ENCODE measurements around the gene TARP.

TARP gene

GRCh38 chr7:38273286-38273995 is at the start of gene TARP:
Gene TARP (minus strand): TSS chr7:38273636.
- DNase-seq (ENCODE audit: low read depth), result no peak

DNA sequence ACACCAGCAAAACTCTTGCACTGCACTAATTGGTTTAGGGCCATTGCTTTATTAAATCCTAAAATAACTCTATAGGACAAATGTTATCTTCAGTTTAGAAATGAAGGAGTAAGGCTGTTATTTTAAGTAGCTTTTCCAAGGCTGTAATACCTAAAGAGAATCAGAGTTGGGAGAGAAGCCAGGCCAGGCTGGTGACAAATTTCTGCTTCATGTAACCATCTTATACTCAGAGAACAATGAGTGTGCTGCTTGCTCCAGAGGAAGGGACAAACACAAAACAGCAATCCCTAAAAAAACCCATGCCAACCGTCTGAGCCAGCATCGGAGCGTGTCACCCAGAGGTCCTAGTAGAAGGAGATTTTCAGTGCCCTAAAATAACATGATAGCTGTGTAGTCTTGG is 49.7 kb upstream of the TARP start:
- DNase-seq (ENCODE audit: low read depth), result no peak

- no peak for DNase-seq (ENCODE audit: low read depth)
Measured at GRCh38 chr7:38322461-38322860, 49.0 kb upstream of the TARP start.

DNA sequence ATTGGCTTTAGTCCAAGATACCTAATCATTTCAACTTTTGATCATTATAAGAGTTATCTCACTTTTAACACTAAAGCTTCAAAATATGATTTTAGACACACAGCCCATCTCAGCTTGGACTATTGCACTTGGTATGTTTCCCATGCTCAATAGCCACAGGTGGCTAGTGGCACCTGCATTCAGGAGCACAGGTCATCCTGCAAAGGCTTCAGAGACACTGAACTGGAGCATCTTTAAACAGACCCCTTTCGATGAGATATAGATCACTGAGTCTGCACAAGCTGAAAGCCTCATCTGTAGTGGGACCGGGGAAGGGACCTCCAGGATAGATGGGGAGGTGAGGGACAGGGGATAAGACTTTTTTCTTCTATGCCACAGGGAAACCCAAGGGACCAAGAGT is 48.5 kb upstream of the TARP start:
- no peak for DNase-seq (ENCODE audit: low read depth)

DNA sequence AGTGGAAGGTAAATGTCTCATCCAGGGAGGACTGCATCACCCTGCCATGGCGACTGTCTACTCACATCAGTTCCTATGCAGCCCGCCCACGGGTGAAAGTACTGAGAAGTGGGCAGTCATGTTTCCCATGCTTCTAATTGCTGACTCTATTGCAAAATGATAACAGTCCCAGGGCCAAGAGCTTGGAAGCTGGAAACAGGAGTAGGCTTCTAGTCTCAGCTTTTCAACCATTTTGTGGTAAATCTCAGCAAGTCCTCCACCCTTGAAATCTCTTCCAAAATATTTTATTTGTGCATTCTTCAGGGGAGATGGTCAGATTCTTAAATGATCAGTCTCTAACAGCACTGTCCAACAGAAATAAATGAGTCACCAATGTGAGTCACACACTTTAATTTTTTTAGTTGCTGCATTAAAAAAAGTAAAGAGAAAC is 48.1 kb upstream of the TARP start:
- no peak for DNase-seq (ENCODE audit: low read depth)

DNA sequence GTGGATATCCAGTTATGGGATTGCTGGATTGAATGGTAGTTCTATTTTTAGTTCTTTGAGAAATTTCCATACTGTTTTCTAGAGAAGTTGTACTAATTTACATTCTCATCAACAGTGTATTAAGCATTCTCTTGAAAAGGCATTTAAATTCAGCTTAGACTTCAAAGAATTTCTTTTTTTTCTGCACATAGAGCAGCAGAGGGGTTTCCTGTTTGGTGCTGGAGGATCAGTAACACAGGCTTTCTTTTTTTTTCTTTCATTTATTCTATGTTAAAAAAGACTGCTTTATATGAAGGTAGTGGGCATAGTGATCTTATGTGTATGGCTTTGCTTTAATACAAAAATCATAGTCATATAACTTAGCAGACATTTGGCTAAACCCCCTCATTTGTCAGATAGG is 47.6 kb upstream of the TARP start:
- no peak for DNase-seq (ENCODE audit: low read depth)

DNA sequence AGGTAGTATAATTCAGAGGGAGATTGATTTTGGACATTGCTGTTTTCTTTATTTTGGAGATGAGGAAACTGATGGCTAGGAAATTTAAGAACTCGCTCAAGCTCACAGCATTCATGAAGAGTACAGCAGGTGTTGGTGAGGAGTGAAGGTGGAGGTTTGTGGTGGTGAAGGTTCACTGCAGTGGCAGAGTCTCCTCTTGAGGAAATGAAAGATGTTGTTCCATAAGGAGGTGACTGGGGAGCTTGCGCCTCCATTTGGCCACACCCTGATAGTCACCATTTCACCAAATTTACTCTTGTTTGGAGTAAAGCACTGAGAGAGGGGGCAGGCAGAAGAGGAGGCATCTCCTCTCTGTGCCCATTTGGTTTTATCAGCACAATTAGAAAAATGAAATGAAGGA is 46.4 kb upstream of the TARP start:
- DNase-seq (ENCODE audit: low read depth), result no peak

DNA sequence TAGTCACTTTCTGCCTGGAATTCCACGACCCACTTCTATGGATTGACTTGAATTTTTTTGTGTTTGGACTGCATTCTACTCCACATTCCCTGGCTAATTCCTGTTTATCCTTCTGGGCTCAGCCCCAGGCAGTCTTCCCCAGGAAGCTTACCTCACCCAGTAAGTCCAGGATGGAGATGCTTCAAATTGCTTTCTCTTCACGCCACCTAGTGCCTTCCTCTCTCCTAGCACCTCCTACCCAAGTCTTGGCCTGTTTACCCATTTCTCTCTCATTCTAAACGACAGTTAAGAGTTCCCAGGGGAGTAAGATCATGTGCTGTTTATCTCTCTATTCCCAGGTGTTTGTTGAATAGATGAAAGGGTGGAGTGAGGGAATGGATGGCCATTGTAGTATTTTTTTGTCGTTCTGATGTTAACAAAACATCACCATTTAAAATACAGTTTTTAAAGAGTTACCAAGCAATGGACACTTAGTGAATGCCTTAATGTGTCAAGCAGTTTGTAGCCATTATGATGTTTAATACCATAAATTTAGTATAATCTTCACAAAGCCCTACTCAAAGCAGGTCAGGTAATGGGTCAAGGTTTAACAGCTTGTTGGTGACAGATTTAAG is 45.5 kb upstream of the TARP start:
- DNase-seq (ENCODE audit: low read depth), result no peak

GRCh38 chr7:38318241-38318640 is 44.8 kb upstream of the TARP start:
- DNase-seq (ENCODE audit: low read depth), result no peak

DNA sequence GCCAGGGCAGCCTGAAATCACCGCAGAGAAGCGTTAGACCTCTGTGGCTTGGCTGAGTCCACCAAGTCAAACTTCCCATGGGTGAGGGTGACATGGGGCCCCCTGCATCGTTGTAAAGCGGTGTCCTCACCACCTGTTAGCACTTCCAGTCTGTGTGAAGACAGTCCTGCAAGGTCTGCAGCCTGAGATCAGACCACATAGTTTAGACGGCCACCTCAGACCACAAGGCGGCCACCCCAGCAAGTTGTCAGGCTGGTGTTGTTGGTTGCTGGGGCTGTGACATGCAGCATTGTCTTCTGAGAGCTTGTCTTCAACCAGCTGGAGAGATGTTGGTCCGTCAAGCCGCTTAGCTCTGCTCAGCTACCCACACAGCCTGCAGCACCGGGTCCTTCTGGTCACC is 44.1 kb upstream of the TARP start:
- no peak for DNase-seq (ENCODE audit: low read depth)

- no peak for DNase-seq (ENCODE audit: low read depth)
Measured at GRCh38 chr7:38316733-38317360, 43.4 kb upstream of the TARP start.

- DNase-seq (ENCODE audit: low read depth), result no peak
Measured at GRCh38 chr7:38315410-38315809, 42.0 kb upstream of the TARP start.

- no peak for DNase-seq (ENCODE audit: low read depth)
Measured at GRCh38 chr7:38312821-38313220, 39.4 kb upstream of the TARP start.

- no peak for DNase-seq (ENCODE audit: low read depth)
Measured at GRCh38 chr7:38311329-38311937, 38.0 kb upstream of the TARP start.

GRCh38 chr7:38310591-38311101 is 37.2 kb upstream of the TARP start:
- no peak for DNase-seq (ENCODE audit: low read depth)

GRCh38 chr7:38309555-38309954 is 36.1 kb upstream of the TARP start:
- DNase-seq (ENCODE audit: low read depth), result no peak

DNA sequence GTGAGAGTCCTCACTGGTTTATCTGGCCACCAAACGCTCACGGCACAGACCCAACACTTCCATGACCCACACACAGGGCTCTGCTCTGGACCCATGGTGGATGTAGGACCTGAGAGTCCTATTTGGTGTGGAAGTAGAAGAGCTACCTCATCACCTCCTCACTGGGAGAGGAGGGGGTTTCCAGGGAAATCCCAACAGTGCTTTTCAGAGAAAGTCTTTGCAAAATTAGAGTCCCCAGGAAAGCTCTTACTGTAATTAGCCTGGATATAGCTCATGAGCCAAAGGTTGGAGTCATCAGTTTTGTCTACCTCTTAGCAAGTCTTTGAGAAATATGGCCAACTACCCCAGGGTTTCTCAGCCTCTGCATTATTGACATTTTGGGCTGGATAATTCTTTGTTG is 34.7 kb upstream of the TARP start:
- no peak for DNase-seq (ENCODE audit: low read depth)

- DNase-seq (ENCODE audit: low read depth), result no peak
Measured at GRCh38 chr7:38307640-38308039, 34.2 kb upstream of the TARP start.

- no peak for DNase-seq (ENCODE audit: low read depth)
Measured at GRCh38 chr7:38306914-38307313, 33.5 kb upstream of the TARP start.

DNA sequence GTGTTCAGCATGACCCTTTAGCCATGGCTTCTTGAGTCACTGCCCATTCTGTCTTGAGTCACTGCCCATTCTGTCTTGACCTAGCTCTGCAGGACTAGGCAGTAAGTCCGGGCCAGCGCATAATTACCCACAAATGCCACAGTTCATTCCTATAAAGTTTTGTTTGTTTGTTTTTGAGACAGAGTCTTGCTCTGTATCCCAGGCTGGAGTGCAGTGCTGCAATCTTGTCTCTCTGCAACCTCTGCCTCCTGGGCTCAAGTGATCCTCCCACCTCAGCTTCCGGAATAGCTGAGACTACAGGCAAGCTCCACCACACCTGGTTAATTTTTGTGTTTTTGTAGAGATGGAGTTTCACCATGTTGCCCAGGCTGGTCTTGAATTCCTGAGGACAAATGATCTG is 32.7 kb upstream of the TARP start:
- DNase-seq (ENCODE audit: low read depth), result no peak

DNA sequence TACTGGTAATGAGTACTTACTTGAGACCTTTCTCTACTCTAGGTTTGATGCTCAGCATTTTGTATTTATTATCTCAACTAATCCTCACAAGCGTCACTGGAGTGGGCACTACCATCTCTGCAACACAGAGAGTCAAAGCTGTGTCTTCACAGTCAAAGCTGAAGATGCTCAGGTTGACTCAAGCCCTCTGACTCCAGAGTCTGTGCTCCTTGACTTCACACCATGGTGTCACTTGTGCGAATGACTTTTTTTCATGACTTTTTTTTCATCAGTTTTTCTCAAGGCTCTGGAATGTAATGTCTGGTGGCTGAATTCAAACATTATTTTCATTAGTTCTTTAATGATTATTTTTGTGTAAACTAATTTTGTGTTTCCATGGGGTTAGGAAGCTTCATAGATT is 30.4 kb upstream of the TARP start:
- DNase-seq (ENCODE audit: low read depth), result no peak

GRCh38 chr7:38300175-38300574 is 26.7 kb upstream of the TARP start:
- no peak for DNase-seq (ENCODE audit: low read depth)

All from activated T-helper 1 cell treated with Interleukin-2 at 50 U/mL for 16 hours (primary cell).